HG03442 (cell line): ENCODE measurements around the gene KRT84.

Experiments
- ATAC-seq: cut with Tn5 transposase; IDR thresholded peaks from one replicate; pipeline ENCODE4 v1.9.1; 2021; ENCODE audit warnings: mild to moderate bottlenecking, moderate library complexity; ENCODE audit not compliant: unreplicated experiment

The KRT84 gene

GRCh38 chr12:52385226-52385702 lies at the start of gene KRT84:
Gene KRT84 (minus strand): TSS chr12:52385652. CDS start chr12:52385585, 67 bp downstream.
- no peak for ATAC-seq

GRCh38 chr12:52434760-52435530 lies 49.5 kb upstream of the KRT84 start:
- no peak for ATAC-seq

- ATAC-seq, result no peak
These were observed 48.8 kb upstream of the KRT84 start, which contains the start of gene KRT75 for GRCh38 chr12:52434081-52434733. Gene KRT75 (minus strand): TSS chr12:52434371. CDS start chr12:52434304, 67 bp downstream.

- ATAC-seq, result no peak
These were observed 48.1 kb upstream of the KRT84 start for GRCh38 chr12:52433501-52434080.

- no peak for ATAC-seq
These were observed 47.2 kb upstream of the KRT84 start for GRCh38 chr12:52432559-52433207.

- no peak for ATAC-seq
These were observed 42.7 kb upstream of the KRT84 start for GRCh38 chr12:52428121-52428520.

DNA sequence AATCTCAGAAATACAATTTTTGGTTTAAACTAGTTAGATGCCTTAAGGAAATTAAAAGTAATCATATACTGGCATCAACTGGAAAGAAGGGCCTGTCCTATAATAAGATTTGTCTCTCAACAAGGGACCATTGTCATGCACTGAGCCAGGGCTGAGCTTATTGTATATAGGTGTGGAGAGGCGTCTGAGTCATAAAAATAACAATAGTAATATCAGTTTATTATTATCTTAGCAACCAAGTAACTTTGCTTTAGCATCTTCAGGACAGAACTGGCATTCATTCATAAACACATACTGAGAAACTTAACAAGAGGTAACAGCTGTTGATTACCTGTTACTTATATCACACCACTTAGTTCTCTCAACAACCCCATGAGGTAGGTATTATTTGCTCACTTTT lies 41.6 kb upstream of the KRT84 start:
- ATAC-seq, result no peak

DNA sequence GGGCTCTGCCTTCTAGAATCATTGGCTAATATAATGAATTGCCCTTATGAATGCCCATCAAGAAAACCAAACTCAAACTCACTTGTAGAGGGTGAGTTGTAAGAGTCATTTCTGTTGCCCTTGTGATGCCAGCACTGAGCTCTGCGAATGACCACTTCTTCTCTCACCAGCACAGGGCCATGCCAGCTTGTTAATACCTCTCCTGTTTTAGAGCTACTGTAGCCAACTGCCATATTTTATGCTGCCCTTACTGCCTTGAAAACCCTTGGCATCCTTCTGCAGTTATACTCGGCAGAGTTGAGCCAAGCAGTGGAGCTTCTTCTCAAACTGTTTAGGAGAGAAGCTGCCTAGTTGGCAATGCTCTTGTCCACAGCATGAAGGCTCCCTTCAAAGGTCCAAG lies 40.6 kb upstream of the KRT84 start:
- no peak for ATAC-seq

GRCh38 chr12:52425466-52425865 lies 40.0 kb upstream of the KRT84 start:
- no peak for ATAC-seq

DNA sequence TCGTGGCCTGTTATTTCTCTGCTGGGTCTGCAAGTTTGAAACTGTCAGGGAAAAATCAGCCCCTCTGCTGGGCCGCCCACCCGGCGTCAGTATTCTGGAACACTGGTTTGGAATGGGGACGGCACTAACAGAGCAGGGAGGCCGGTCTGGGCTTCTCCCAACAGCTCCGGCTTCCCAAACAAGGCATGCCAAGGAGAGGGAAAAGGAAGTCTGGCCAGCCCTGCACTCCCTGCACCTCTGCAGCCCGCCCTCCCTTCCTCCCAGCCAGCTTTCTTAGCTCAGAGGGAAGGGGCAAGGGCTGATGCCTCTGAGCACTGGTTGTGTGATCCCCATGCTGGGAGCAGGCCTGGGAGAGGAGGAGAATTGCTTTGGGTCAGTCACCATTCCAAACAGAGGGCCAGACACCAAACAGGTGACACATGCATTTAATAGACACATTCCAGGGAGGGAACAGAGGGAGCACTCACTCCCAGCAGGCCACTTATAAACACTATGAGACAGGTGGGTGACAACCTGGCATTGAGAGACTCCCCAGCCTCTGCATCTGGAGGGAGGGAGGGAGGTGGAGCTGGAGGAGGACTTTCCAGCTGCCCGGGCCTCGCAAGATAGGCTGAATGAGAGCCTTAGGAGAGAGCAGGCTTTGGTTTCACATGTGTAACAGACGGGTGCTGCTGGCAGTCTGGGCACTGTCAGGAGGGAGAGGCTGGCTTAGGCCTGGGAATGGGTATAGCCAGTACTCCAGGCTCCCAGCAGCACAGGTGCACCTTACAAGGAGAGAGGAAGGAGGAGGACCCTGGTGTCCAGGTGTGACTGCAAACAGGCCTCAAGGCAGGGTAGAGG lies 38.4 kb upstream of the KRT84 start:
- ATAC-seq, result no peak

DNA sequence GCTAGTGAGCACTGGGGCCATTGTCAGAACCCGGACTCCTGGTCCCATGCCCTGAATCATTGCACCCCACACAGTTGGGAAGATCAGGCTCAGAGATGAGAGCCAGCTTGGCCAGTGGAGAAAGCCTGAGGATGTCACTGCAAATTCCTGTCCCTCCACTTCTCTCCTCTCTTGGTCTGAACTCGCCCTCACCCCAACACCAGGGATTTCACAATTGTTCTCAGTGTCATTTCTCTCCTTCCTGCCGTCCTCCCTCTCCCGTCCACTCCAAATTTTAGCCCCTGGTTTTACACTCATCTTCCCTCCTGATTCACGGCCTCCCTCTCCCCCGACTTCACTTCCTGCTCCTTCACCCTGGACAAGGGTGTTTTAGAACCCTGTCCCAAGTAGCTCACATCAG lies 37.6 kb upstream of the KRT84 start:
- no peak for ATAC-seq

DNA sequence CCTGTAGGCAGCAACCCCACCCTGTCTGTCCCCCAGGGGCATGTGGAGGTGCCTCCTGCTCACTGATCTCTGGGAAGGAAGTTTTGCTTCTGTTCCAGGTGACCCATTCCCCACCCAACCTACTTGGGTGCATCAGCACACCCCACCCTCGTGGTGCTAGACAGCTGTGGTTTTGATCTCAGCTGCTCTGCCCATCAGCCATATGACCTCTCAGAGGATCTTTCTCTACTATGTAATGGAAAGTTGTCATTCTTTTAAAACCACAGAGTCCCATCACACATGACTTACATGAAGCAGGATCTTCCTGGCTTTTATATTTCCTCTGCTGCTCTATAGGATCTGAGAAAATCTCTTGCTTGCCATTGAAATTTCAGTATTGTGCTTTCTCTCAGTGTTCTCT lies 34.2 kb upstream of the KRT84 start:
- ATAC-seq, result no peak

DNA sequence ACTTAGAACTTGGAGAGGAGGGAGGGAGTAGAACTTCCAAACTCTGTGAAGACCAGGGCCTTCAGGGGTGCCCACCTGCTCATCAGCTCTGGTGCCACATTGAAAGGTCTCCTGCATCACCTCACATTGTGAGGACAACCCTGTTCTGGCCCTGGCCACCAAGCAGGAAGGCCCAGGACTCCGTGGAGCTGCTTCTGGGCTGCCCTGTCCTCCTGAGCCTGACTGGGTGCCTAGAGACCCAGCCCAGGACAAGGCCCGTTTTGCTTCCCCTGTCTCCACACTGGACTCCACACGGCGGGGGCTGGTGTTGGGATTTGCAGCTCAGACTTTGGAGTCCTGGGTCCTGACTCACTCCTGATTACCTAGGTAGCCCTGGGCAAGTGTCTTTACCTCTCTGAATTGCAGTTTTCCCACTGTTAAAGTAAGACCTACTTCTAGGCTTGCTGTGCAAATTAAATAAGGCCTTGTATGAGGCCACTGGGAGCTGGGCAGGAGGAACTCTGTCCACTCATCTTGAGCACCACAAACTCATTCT lies 33.2 kb upstream of the KRT84 start:
- no peak for ATAC-seq

DNA sequence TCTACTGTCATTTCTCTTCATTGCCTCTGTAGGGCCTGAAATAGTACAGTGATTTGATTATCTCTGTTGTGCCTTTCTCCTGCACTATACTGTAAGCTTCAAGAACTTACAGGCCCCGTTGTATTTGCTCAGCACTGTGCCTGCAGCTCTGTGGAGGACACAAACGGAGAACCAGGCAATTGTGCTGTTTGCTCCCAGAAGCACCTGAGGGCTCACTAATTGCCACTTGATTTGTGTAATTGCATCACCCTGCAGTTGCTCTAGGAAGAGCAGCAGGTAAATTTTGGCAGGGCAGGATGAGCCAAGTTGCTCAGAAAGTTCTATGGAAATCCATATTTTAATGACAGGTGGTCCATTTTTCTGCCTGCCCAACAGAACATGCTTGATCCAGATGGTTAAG lies 32.3 kb upstream of the KRT84 start:
- ATAC-seq, result no peak

DNA sequence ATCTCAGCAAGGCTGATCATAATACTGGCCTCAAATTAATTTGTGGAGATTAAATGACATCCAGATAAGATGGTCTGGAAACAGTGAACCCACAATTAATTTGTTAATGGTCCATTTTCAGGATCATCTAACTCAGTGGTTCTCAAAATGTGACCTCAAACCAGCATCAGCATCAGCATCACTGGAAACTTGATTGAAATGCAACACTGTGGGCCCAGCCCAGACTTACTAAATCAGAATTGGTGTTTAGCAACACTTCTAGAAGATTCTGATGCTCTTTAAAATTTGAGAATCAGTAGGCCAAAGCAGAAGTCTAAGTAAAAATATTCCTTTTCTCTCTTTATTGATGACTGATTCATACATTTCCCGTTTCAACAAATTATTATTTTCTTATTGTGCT lies 31.3 kb upstream of the KRT84 start:
- no peak for ATAC-seq

- ATAC-seq, result no peak
These were observed 30.7 kb upstream of the KRT84 start for GRCh38 chr12:52415870-52416750.

DNA sequence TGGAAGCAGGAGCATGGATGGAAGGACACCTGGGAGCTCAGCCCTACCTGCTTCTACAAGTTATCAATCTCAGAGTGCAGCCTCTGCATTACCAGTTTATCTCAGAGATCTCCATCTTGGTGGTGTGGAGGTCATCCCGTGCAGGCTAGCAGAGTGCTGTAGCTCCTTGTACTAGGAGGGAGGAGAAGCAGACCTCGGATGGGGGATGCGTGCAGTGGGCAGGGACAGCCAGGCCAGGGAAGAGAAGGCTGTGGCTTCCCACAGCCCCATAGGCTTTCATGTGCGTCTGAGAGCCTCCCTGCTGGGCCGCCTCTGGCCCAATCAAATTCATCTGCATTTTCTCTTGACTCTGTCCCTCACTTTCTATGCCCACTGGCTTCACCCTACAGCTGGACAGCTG lies 29.5 kb upstream of the KRT84 start:
- ATAC-seq, result no peak

GRCh38 chr12:52413782-52414345 lies 28.4 kb upstream of the KRT84 start:
- ATAC-seq, result no peak

DNA sequence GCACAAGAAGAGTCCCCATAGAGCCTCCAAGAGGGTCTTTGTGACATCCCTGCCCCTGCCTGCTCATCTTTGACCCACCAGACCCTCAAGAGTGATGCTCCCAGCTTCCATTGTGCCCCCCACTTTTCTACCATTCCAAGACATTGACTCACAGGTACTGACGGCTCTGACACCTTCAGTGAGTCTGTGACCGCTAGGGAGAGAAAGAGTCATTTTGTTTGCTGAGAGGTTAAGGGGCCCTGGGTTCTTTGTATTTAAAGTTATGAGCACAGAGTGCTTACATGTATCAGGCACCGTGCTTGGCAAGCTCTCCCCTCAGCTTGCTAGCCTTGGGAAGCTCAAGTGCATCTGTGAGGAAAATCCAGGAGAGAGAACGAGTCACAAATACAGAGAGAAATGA lies 27.8 kb upstream of the KRT84 start:
- ATAC-seq, result no peak
